SJCRH30 (cell line): ENCODE data around the gene COG4. TPM values are rescaled to one million over a fixed set of nuclear protein-coding genes. Genes with fewer than 3 reads are reported as not detected.

ENCODE experiments used
- total RNA-seq: library from RNA; depleted of rRNA; stranded (reverse); fragments of >200 nt; shearing (Covaris generic); gene quantifications from 2 replicates; pipeline ENCODE4 v1.2.3, GENCODE V29; 2014; rRNA removed

Gene COG4
- total RNA-seq, 1 experiment from 2014 or later: 26.4 TPM

Other genes with a start within 250 kb of the COG4 start
- gene AARS1, start 234.0 kb downstream of the COG4 start, total RNA-seq: 32.4 and 36.5 TPM in 2 replicates
- gene DDX19B, start 224.4 kb downstream of the COG4 start, total RNA-seq: 17.5 and 23.9 TPM in 2 replicates
- gene DDX19A, start 176.7 kb downstream of the COG4 start, total RNA-seq: 36.3 and 37.1 TPM in 2 replicates
- gene ST3GAL2, start 84.5 kb downstream of the COG4 start, total RNA-seq: 13.6 TPM in 2 replicates
- 1.6 and 1.9 TPM in 2 replicates for gene FCSK, start 69.0 kb downstream of the COG4 start, total RNA-seq
- 270 and 318 TPM in 2 replicates for gene SF3B3, start 262 bp upstream of the COG4 start, total RNA-seq
- gene IL34, start 123.0 kb upstream of the COG4 start, total RNA-seq: 0.61 and 0.75 TPM in 2 replicates
- gene MTSS2, start 162.5 kb upstream of the COG4 start, total RNA-seq: 24.6 and 27.4 TPM in 2 replicates